ENCODE data around the gene DNAJC5.
"Not testable (repeated sequence)": the region's sequence is repeated elsewhere in the genome, so short reads cannot be mapped to it uniquely, and the experiment has no call there.

DNAJC5 gene

GRCh38 chr20:63968928-63969760 lies 74.2 kb downstream of the DNAJC5 start:
- Histone ChIP-seq H2AFZ (ENCODE audit: low read depth, low read length, severe bottlenecking) (no peak overlapping the region), H3K27ac (ENCODE audit: low read depth, low read length) (no peak overlapping the region), H3K4me3 (ENCODE audit: insufficient read depth, low read length, poor library complexity, severe bottlenecking) (no peak overlapping the region), H3K9me3 (ENCODE audit: insufficient read depth, low read length) (peaks cover 15% of the 10 kb centered on the region; the same call in 1 of the 2 replicates), H3K27me3 (ENCODE audit: low read length) (no peaks in the 10 kb centered on the region), H3F3A (ENCODE audit: insufficient read depth) (no peaks in the 10 kb centered on the region), H3K36me3 (ENCODE audit: low read length) (no peaks in the 10 kb centered on the region), H4K20me1 (ENCODE audit: low read depth, low read length) (no peaks in the 10 kb centered on the region), H3K9ac (ENCODE audit: low read length) (no peak overlapping the region), H3K9me2 (replicated peaks; ENCODE audit: insufficient read depth, low read length) (no peaks in the 10 kb centered on the region), H3K4me2 (ENCODE audit: low read depth, low read length, poor library complexity, severe bottlenecking) (no peak overlapping the region), H3K79me2 (ENCODE audit: insufficient read depth, low read length) (no peaks in the 10 kb centered on the region)
- TF ChIP-seq EZH2phosphoT487 (conservative IDR thresholded peaks at IDR 0.05; ENCODE audit: low read length) (no peak), CTCF (IDR thresholded peaks at IDR 0.05; ENCODE audit: insufficient read depth, low read length, poor library complexity, severe bottlenecking) (no peak)

- Histone ChIP-seq H3K4me3 (ENCODE audit: insufficient read depth, low read length, poor library complexity, severe bottlenecking) (no peak within 1 kb of the TSS), H3K27ac (ENCODE audit: low read depth, low read length) (no peak within 1 kb of the TSS), H3K4me2 (ENCODE audit: low read depth, low read length, poor library complexity, severe bottlenecking) (no peak within 1 kb of the TSS), H2AFZ (ENCODE audit: low read depth, low read length, severe bottlenecking) (no peak within 1 kb of the TSS), H3K9me2 (replicated peaks; ENCODE audit: insufficient read depth, low read length) (no peaks in the 10 kb centered on the region), H3F3A (ENCODE audit: insufficient read depth) (no peaks in the 10 kb centered on the region), H3K79me2 (ENCODE audit: insufficient read depth, low read length) (no peaks in the 10 kb centered on the region), H4K20me1 (ENCODE audit: low read depth, low read length) (no peaks in the 10 kb centered on the region), H3K9me3 (ENCODE audit: insufficient read depth, low read length) (peaks cover 11% of the 10 kb centered on the region; the same call in 1 of the 2 replicates), H3K27me3 (ENCODE audit: low read length) (no peaks in the 10 kb centered on the region), H3K36me3 (ENCODE audit: low read length) (no peaks in the 10 kb centered on the region), H3K9ac (ENCODE audit: low read length) (no peak within 1 kb of the TSS)
- TF ChIP-seq CTCF (IDR thresholded peaks at IDR 0.05; ENCODE audit: insufficient read depth, low read length, poor library complexity, severe bottlenecking) (no peak), EZH2phosphoT487 (conservative IDR thresholded peaks at IDR 0.05; ENCODE audit: low read length) (no peak)
Observed at GRCh38 chr20:63969838-63970713, 75.2 kb downstream of the DNAJC5 start, which contains the start of gene ZNF512B. Gene ZNF512B, minus strand, starts transcription at chr20:63969930. Its CDS starts 1,980 bp downstream, at chr20:63967950.

- no peak overlapping the region for H2AFZ ChIP-seq (ENCODE audit: low read depth, low read length, severe bottlenecking)
- H3K27ac ChIP-seq (ENCODE audit: low read depth, low read length): no peak overlapping the region
- H3F3A ChIP-seq (ENCODE audit: insufficient read depth): no peaks in the 10 kb centered on the region
- no peaks in the 10 kb centered on the region for H3K9me2 ChIP-seq (replicated peaks; ENCODE audit: insufficient read depth, low read length)
- H3K36me3 ChIP-seq (ENCODE audit: low read length): no peaks in the 10 kb centered on the region
- TF ChIP-seq EZH2phosphoT487 (conservative IDR thresholded peaks at IDR 0.05; ENCODE audit: low read length) (no peak), CTCF (IDR thresholded peaks at IDR 0.05; ENCODE audit: insufficient read depth, low read length, poor library complexity, severe bottlenecking) (no peak)
- H3K4me2 ChIP-seq (ENCODE audit: low read depth, low read length, poor library complexity, severe bottlenecking): no peak overlapping the region
- H3K4me3 ChIP-seq (ENCODE audit: insufficient read depth, low read length, poor library complexity, severe bottlenecking): no peak overlapping the region
- no peaks in the 10 kb centered on the region for H4K20me1 ChIP-seq (ENCODE audit: low read depth, low read length)
- no peak overlapping the region for H3K9ac ChIP-seq (ENCODE audit: low read length)
- no peaks in the 10 kb centered on the region for H3K27me3 ChIP-seq (ENCODE audit: low read length)
- H3K9me3 ChIP-seq (ENCODE audit: insufficient read depth, low read length): peaks cover 11% of the 10 kb centered on the region; the same call in 1 of the 2 replicates
- H3K79me2 ChIP-seq (ENCODE audit: insufficient read depth, low read length): no peaks in the 10 kb centered on the region
Observed at GRCh38 chr20:63970714-63971431, 75.9 kb downstream of the DNAJC5 start.

- not testable (repeated sequence) for H3K27me3 ChIP-seq (ENCODE audit: low read length); H4K20me1 ChIP-seq (ENCODE audit: low read depth, low read length); H3K9ac ChIP-seq (ENCODE audit: low read length); H3K9me2 ChIP-seq (replicated peaks; ENCODE audit: insufficient read depth, low read length); H3K79me2 ChIP-seq (ENCODE audit: insufficient read depth, low read length); H2AFZ ChIP-seq (ENCODE audit: low read depth, low read length, severe bottlenecking); H3F3A ChIP-seq (ENCODE audit: insufficient read depth); H3K9me3 ChIP-seq (ENCODE audit: insufficient read depth, low read length); H3K36me3 ChIP-seq (ENCODE audit: low read length); H3K4me2 ChIP-seq (ENCODE audit: low read depth, low read length, poor library complexity, severe bottlenecking); H3K4me3 ChIP-seq (ENCODE audit: insufficient read depth, low read length, poor library complexity, severe bottlenecking); H3K27ac ChIP-seq (ENCODE audit: low read depth, low read length)
Observed at GRCh38 chr20:63971960-63972311, 77.0 kb downstream of the DNAJC5 start.

All from SU-DHL-6 (cell line).